ENCODE measurements around the gene ABCC10.
A peak's percentile ranks its signal among the peaks of the same experiment; 100 is the strongest.

Gene ABCC10

DNA sequence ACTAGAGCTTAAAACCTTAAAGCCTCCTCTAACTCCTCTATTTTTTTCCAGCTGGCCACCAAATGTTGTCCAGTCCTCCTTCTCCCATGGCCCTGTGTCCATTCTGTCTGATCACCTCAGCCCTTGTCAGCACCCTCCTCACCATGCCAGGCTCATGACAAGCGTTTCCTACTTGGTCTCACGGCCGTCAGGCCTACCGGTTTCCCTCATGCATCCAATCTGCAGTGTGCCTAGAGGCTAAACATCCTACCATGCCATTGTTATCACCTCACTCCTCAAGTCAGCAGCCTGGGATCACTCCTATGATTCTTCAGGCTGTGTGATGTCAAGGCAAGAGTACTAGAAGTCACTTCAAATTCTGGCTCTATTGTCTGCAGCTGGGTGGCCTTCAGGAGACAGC lies 40.4 kb downstream of the ABCC10 start:
- DNase-seq (ENCODE audit: low read depth in 2 of 3, low spot score in 1 of 3) = no peak

GRCh38 chr6:43468240-43468639 lies 40.9 kb downstream of the ABCC10 start:
- DNase-seq (ENCODE audit: low read depth in 2 of 3, low spot score in 1 of 3) = no peak

- no peak for DNase-seq (ENCODE audit: low read depth in 2 of 3, low spot score in 1 of 3)
Measured at GRCh38 chr6:43468748-43469681, 41.7 kb downstream of the ABCC10 start.

GRCh38 chr6:43469947-43470346 lies 42.6 kb downstream of the ABCC10 start:
- no peak for DNase-seq (ENCODE audit: low read depth in 2 of 3, low spot score in 1 of 3)

- DNase-seq (ENCODE audit: low read depth in 2 of 3, low spot score in 1 of 3) = no peak
Measured at GRCh38 chr6:43471399-43471798, 44.1 kb downstream of the ABCC10 start.

DNA sequence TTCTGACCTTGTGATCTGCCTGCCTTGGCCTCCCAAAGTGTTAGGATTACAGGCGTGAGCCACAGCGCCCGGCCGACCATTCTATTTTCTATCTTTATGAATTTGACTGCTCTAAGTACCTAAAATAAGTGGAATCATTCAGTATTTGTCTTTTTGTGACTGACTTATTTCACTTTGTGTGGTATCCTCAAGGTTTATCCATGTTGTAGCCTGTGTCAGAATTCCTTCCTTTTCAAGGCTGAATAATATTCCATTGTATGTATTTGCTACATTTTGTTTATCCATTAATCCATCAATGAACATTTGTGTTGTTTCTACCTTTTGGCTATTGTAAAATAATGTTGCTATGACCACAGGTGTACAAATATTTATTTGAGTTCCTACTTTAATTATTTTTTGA lies 45.2 kb downstream of the ABCC10 start:
- no peak for DNase-seq (ENCODE audit: low read depth in 2 of 3, low spot score in 1 of 3)

- DNase-seq (ENCODE audit: low read depth in 2 of 3, low spot score in 1 of 3) = no peak
Measured at GRCh38 chr6:43475516-43475915, 48.2 kb downstream of the ABCC10 start.

DNA sequence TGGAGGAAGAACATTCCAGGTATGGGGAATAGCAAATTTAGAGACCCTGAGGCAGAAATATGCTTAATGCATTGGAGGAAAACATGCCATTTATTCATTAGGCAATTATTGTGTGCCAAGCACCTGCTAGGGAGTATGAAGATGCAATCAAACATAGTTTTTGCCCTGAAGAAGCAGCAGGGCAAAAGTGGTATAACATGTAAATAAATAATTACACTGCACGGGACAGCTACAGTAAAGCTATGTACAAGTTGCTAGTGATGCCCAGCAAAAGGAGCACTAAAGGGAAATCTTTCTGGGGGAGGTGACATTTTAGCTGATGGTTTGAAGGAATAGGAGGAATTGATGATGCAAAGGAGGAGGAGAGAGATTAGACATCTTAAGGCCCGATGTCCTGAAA lies 49.4 kb downstream of the ABCC10 start:
- DNase-seq (ENCODE audit: low read depth in 2 of 3, low spot score in 1 of 3) = no peak

DNA sequence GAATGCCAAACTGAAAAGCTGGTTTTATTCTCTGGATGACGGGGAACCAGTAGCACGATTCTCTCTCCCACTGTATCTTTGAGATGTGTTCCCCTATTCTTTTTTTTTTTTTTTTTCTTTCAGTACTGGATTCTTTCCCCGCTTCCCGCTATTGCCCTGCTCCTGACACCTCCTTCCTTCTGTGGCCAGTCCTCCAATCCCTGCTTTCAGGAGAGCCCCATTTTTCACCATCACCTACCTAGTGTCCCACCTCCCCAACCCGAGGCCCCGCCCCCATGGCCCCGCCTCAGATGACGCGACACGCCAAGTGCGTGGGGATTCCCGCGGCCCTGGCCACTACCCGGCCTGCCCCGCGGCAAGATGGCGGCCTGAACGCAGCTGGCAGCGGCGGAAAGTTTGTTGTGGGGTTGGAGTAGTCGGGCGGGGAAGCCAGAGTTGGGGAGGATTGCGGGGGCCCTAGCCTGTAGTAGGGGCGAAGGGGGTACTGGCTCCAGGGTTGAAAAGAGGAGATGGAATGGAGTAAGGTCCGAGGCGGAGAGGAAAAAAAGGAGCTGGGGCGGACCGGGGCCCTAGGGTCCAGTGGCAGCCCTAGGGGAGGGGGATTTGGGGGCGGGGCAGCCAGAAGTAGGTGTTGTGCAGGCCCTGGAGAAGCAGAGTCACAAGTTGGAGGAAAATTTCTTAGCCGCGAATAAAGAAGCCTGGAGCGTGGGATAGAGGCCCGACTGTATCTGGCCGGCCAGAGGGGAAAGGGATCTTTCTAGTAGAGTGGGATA lies 50.1 kb downstream of the ABCC10 start, which contains the start of gene TJAP1:
TSS of gene TJAP1 (plus strand) at position 336 of the 773 bp plus-strand sequence. CDS start 21,432 bp downstream, outside the sequence.
- DNase-seq (ENCODE audit: low read depth in 2 of 3, low spot score in 1 of 3) = peak; percentile 94 to 100 (median 96)

- DNase-seq (ENCODE audit: low read depth in 2 of 3, low spot score in 1 of 3) = no peak
Measured at GRCh38 chr6:43478008-43478372, 50.6 kb downstream of the ABCC10 start.

DNA sequence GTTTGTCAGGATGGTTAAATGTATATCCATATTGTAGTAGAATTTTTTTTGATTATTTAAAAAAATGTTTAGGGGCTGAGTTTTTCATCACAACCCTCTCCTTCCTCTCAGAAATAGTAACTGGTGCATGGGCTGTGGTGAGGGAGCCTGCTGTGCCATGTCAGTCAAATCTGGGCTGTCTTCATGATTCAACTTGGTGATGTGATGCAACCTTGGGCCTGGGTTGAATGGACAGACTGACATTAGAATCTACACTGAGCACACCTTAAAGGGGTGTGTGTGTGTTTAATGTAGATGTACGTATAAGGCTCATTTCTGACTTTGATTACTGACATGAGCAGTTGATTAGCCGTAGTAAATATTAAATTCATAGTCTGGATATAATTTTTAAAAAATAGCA lies 53.7 kb downstream of the ABCC10 start:
- DNase-seq (ENCODE audit: low read depth in 2 of 3, low spot score in 1 of 3) = no peak

- DNase-seq (ENCODE audit: low read depth in 2 of 3, low spot score in 1 of 3) = no peak
Measured at GRCh38 chr6:43481591-43482236, 54.4 kb downstream of the ABCC10 start.

DNA sequence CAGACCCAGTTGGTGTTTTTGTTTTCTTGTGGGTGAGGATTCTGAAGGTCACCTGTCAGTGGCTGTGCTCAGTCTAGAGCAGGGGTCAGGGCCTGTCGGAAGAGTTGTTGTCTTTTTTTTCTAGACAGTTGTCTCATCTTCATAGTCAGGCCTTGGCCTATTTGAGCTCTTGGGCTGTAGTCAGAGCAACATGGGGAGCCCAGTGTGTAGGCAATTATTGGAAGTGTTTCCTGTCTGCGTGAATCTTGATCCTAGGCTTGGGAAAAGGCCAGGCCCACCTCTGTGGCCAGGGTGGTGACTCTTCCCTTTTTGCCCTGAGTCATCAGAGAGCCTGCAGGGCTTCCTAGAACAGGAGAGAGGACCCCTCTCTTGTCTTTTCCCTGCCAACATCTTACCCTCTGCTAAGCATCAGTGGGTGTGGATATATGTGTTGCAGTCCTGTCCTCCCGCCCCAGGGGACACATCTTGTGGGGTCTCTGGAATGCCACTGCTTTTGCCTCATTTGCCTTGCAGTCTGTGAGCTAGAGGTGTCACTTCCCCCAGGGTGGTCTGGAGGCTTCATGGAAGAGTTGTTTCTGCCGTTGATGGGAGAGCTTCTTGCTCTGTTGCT lies 61.4 kb downstream of the ABCC10 start:
- DNase-seq (ENCODE audit: low read depth in 2 of 3, low spot score in 1 of 3) = no peak

- DNase-seq (ENCODE audit: low read depth in 2 of 3, low spot score in 1 of 3) = no peak
Measured at GRCh38 chr6:43489277-43490072, 62.1 kb downstream of the ABCC10 start.

- no peak for DNase-seq (ENCODE audit: low read depth in 2 of 3, low spot score in 1 of 3)
Measured at GRCh38 chr6:43490523-43490939, 63.2 kb downstream of the ABCC10 start.

DNA sequence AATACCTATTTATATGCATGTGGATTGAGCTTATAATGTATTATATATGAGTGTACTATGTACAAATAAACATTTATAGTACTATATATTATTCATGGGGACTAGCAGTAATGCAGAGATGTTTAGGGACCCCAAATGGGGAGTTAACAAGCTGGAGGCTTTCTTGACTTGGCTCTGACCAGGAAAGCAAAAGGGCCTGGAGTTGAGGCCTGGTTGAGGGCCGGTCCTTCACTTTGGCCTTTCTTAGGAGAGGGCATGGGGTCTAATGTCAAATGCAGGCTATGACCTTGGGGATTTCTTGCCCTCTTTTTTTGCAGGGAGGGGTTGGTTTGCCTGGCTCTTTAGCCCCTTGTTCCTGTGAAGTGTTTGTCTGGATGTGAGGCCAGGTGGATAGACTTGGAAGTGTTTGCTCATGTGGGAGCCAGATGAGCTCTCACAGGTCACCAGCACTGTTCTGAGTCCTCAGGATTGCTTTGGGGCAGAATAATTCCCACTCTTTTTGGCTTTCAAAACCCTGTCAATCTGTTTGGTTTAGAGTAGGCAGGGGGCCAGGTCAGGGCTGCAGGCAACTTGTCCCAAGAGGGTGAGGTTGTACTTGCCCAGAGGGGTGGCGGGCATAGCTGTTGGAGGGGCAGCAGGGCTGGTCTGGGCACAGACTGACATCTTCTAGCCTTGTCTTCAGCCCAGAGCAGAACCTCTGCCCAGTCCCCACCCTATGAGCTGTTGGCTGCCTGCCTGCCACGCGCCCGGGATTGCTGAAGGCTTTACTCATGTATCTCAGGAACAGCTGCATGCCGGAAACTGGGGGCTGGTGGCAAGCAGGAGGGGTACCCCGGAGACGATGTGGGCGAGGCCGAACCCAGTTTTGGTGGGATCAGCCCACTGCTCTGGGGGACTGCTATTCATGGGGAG lies 64.7 kb downstream of the ABCC10 start:
- DNase-seq (ENCODE audit: low read depth in 2 of 3, low spot score in 1 of 3) = no peak

- no peak for DNase-seq (ENCODE audit: low read depth in 2 of 3, low spot score in 1 of 3)
Measured at GRCh38 chr6:43492673-43493072, 65.3 kb downstream of the ABCC10 start.

- no peak for DNase-seq (ENCODE audit: low read depth in 2 of 3, low spot score in 1 of 3)
Measured at GRCh38 chr6:43493230-43493629, 65.9 kb downstream of the ABCC10 start.

DNA sequence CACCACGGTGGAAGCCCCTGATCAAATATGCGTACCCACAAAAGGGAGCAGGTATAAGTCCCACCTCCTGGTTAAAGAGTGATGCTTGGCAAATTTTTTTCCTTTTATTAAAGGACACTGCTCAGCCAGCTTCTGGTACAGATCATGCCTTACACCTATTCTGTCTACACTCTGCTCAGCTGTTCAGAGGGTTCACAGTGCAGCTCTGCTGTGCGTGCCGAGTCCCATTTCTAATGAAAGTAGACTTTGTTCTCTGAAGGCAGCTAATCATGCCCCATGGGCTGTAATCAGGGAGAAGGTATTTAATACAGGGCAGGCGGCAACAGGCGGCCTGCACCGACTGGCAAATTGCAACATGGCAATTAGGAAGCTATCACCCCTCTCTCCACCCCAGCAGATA lies 66.5 kb downstream of the ABCC10 start:
- no peak for DNase-seq (ENCODE audit: low read depth in 2 of 3, low spot score in 1 of 3)
